Naive B cell (primary cell): ENCODE data around the gene AATK. TPM values are rescaled to one million over a fixed set of nuclear protein-coding genes. Genes with fewer than 3 reads are reported as not detected.
A peak's percentile ranks its signal among the peaks of the same experiment; 100 is the strongest.

ENCODE experiments used
- ATAC-seq, 2 donors: fragments of 150-1000 bp; cut with Tn5 transposase; 2 replicates each; pipeline ENCODE4 v1.10.0; 2021; ENCODE audit warnings: low read depth in 2 of 2, mild to moderate bottlenecking in 2 of 2, moderate library complexity in 2 of 2
- DNase-seq: peaks from one replicate; pipeline ENCODE4 v3.0.0; 2022
- H3K27ac Mint-ChIP-seq, 6 donors: one replicate each; pipeline ENCODE4 v1.8.0; 2020 to 2022; ENCODE audit warnings: mild to moderate bottlenecking in 6 of 6, mixed read lengths in 6 of 6, moderate library complexity in 5 of 6, inconsistent platforms in 2 of 6
- H3K27me3 Mint-ChIP-seq, 3 donors: one replicate each; pipeline ENCODE4 v1.8.0; 2021 to 2022; ENCODE audit warnings: mixed read lengths in 3 of 3, mild to moderate bottlenecking in 1 of 3
- H3K36me3 Mint-ChIP-seq, 2 donors: one replicate each; pipeline ENCODE4 v1.8.0; 2020 to 2022; ENCODE audit warnings: mixed read lengths in 2 of 2, inconsistent platforms in 1 of 2, mild to moderate bottlenecking in 1 of 2
- H3K4me1 Mint-ChIP-seq, 3 donors: one replicate each; pipeline ENCODE4 v1.8.0; 2020 to 2022; ENCODE audit warnings: mixed read lengths in 3 of 3, inconsistent platforms in 1 of 3, mild to moderate bottlenecking in 1 of 3, moderate library complexity in 1 of 3
- H3K4me3 Mint-ChIP-seq, 8 donors: one replicate each; pipeline ENCODE4 v1.8.0; 2020 to 2022; ENCODE audit warnings: mild to moderate bottlenecking in 8 of 8, mixed read lengths in 8 of 8, moderate library complexity in 8 of 8, inconsistent platforms in 2 of 8
- H3K9me3 Mint-ChIP-seq, 7 donors: one replicate each; pipeline ENCODE4 v1.8.0; 2020 to 2022; ENCODE audit warnings: mixed read lengths in 7 of 7, mild to moderate bottlenecking in 5 of 7, inconsistent platforms in 2 of 7, moderate library complexity in 1 of 7
- polyA plus RNA-seq, 6 donors: library from polyadenylated mRNA; unstranded; fragments of 300-500 nt; fragmentation: Illumina TruSeq; gene quantifications; one replicate each; pipeline ENCODE4 v1.2.3, GENCODE V29; 2021; ENCODE audit warnings: low read depth in 6 of 6

AATK gene
- polyA plus RNA-seq, 6 donors from 2014 or later = not detected

DNA sequence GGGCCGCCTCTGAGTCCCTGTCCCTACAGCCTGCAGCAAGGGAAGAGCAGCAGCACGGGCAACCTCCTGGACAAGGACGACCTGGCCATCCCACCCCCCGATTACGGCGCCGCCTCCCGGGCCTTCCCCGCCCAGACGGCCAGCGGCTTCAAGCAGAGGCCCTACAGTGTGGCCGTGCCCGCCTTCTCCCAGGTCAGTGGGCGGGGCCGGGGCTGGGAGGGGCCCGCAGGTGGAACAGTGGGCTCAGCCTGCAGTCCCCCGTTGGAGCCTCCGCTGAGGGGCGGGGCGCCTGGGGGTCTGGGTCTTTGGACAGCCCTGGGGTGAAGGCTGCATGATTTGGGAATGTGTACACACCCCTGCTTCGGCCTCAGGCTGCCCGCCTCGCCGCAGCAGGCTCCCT is 59.3 kb downstream of the AATK start:
- ATAC-seq (no peak), DNase-seq (no peak)
- Mint-ChIP-seq H3K27ac (no peak overlapping the region), H3K36me3 (no peaks in the 10 kb centered on the region), H3K9me3 (no peaks in the 10 kb centered on the region), H3K4me3 (no peak overlapping the region), H3K4me1 (no peaks in the 10 kb centered on the region), H3K27me3 (no peaks in the 10 kb centered on the region)

DNA sequence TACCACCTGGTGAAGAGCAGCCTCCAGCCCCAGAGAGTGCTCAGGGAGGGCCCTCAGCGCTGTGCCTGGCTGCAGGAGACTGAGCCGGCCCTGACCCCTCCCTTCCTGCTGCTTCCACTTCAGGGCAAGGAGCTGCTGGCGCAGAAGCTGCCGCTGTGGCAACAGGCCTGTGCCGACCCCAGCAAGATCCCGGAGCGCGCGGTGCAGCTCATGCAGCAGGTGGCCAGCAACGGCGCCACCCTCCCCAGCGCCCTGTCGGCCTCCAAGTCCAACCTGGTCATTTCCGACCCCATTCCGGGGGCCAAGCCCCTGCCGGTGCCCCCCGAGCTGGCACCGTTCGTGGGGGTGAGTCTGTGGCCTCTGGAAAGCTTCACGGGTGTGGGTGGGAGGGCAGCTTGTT is 62.6 kb downstream of the AATK start:
- no peak for DNase-seq
- no peak overlapping the region for H3K4me3 Mint-ChIP-seq
- H3K36me3 Mint-ChIP-seq = no peaks in the 10 kb centered on the region
- no peaks in the 10 kb centered on the region for H3K4me1 Mint-ChIP-seq
- H3K27ac Mint-ChIP-seq = no peak overlapping the region
- peaks cover 0 to 18% (median 13%) of the 10 kb centered on the region in 3 donors for H3K27me3 Mint-ChIP-seq
- no peaks in the 10 kb centered on the region for H3K9me3 Mint-ChIP-seq
- ATAC-seq = no peak

DNA sequence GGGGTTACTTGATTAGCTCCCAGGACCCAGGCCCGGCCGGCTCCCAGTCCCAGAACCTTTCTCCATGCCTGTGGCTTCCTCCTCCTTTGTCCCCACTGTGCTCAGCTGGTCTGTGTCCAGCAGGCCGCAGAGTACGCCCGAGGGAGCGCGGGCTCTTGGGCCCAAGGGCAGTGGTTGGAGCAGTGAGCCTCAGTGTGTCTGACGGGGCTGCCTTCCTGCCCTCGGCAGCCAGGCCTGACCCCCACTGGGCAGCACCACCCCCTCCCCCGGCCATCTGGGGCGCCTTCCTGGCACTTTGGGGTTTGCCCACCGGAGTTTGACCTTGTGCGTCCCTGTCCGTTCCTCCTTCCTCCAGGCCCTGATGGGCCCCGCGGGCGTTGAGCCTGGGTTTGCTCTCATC is 63.2 kb downstream of the AATK start:
- no peak for ATAC-seq

GRCh38 chr17:81102352-81102751 is 63.7 kb downstream of the AATK start:
- peaks cover 0 to 18% (median 13%) of the 10 kb centered on the region in 3 donors for H3K27me3 Mint-ChIP-seq
- no peak for DNase-seq

More for the DNA sequence above, 63.2 kb downstream of the AATK start:
- H3K27ac Mint-ChIP-seq = no peak overlapping the region
- no peaks in the 10 kb centered on the region for H3K9me3 Mint-ChIP-seq
- H3K36me3 Mint-ChIP-seq = no peaks in the 10 kb centered on the region
- no peak for DNase-seq
- peaks cover 0 to 18% (median 13%) of the 10 kb centered on the region in 3 donors for H3K27me3 Mint-ChIP-seq
- H3K4me1 Mint-ChIP-seq = no peaks in the 10 kb centered on the region
- H3K4me3 Mint-ChIP-seq = no peak overlapping the region

GRCh38 chr17:81101614-81102306 is 64.3 kb downstream of the AATK start:
- ATAC-seq = peak; percentile 98 to 99
- Mint-ChIP-seq H3K27ac (no peak overlapping the region), H3K4me3 (no peak overlapping the region), H3K4me1 (peaks cover 0 to under 1% (median 0%) of the 10 kb centered on the region in 3 donors), H3K27me3 (peaks cover 0 to 22% (median 17%) of the 10 kb centered on the region in 3 donors), H3K36me3 (no peaks in the 10 kb centered on the region), H3K9me3 (no peaks in the 10 kb centered on the region)
- peak; percentile 88 for DNase-seq

More at GRCh38 chr17:81102352-81102751, 63.7 kb downstream of the AATK start:
- H3K27ac Mint-ChIP-seq = no peak overlapping the region
- no peak overlapping the region for H3K4me3 Mint-ChIP-seq
- H3K36me3 Mint-ChIP-seq = no peaks in the 10 kb centered on the region
- no peaks in the 10 kb centered on the region for H3K4me1 Mint-ChIP-seq
- no peaks in the 10 kb centered on the region for H3K9me3 Mint-ChIP-seq
- ATAC-seq = no peak

DNA sequence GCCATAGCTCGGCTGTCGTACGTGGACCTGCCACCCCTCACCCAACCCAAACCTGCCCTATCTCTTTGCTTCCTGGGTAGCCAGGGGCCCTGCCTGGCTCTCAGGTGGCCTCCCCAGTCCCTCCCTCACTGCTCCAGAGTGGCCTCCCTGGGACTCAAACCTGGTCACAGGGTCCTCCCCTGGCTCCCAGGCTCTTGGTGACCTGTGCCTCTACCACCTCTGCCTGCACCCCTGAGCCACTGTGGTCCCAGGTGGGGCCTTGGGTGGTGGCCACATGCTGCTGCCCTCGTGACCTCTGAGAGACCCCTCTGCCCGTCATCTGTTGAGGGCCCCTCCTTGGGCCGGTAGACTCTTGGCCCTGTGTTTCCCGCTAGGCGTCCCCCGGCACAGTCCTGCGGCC is 65.4 kb downstream of the AATK start:
- Mint-ChIP-seq H3K27ac (no peak overlapping the region), H3K27me3 (peaks cover 0 to 33% (median 21%) of the 10 kb centered on the region in 3 donors), H3K36me3 (no peaks in the 10 kb centered on the region), H3K4me3 (no peak overlapping the region), H3K4me1 (peaks cover 0 to 2% (median 0%) of the 10 kb centered on the region in 3 donors), H3K9me3 (no peaks in the 10 kb centered on the region)
- ATAC-seq (no peak), DNase-seq (no peak)

- Mint-ChIP-seq H3K4me3 (peak overlapping the region in 1 of 8 donors; percentile 68), H3K9me3 (no peaks in the 10 kb centered on the region), H3K27me3 (peaks cover 0 to 35% (median 21%) of the 10 kb centered on the region in 3 donors), H3K4me1 (peaks cover 0 to 2% (median 0%) of the 10 kb centered on the region in 3 donors), H3K36me3 (no peaks in the 10 kb centered on the region), H3K27ac (no peak overlapping the region)
- DNase-seq (no peak), ATAC-seq (no peak)
Measured at GRCh38 chr17:81099888-81100287, 66.1 kb downstream of the AATK start.

- Mint-ChIP-seq H3K27ac (no peak overlapping the region), H3K36me3 (no peaks in the 10 kb centered on the region), H3K4me1 (peaks cover 0 to 2% (median 0%) of the 10 kb centered on the region in 3 donors), H3K9me3 (no peaks in the 10 kb centered on the region), H3K27me3 (peaks cover 0 to 40% (median 21%) of the 10 kb centered on the region in 3 donors), H3K4me3 (no peak overlapping the region)
- no peak for ATAC-seq
- no peak for DNase-seq
Measured at GRCh38 chr17:81097943-81098308, 68.1 kb downstream of the AATK start.

- no peaks in the 10 kb centered on the region for H3K36me3 Mint-ChIP-seq
- DNase-seq (no peak), ATAC-seq (no peak)
- H3K27me3 Mint-ChIP-seq = peaks cover 0 to 40% (median 21%) of the 10 kb centered on the region in 3 donors
- no peaks in the 10 kb centered on the region for H3K9me3 Mint-ChIP-seq
- H3K4me3 Mint-ChIP-seq = no peak overlapping the region
- H3K4me1 Mint-ChIP-seq = peaks cover 0 to 2% (median 0%) of the 10 kb centered on the region in 3 donors
- H3K27ac Mint-ChIP-seq = peak overlapping the region in 1 of 6 donors; percentile 71
Measured at GRCh38 chr17:81097134-81097942, 68.7 kb downstream of the AATK start.

GRCh38 chr17:81096741-81097133 is 69.3 kb downstream of the AATK start:
- ATAC-seq (no peak), DNase-seq (no peak)
- Mint-ChIP-seq H3K9me3 (no peaks in the 10 kb centered on the region), H3K27me3 (peaks cover 0 to 40% (median 21%) of the 10 kb centered on the region in 3 donors), H3K4me1 (peaks cover 0 to 2% (median 0%) of the 10 kb centered on the region in 3 donors), H3K36me3 (no peaks in the 10 kb centered on the region), H3K4me3 (no peak overlapping the region), H3K27ac (peak overlapping the region in 2 of 6 donors; percentile 71 to 90)

DNA sequence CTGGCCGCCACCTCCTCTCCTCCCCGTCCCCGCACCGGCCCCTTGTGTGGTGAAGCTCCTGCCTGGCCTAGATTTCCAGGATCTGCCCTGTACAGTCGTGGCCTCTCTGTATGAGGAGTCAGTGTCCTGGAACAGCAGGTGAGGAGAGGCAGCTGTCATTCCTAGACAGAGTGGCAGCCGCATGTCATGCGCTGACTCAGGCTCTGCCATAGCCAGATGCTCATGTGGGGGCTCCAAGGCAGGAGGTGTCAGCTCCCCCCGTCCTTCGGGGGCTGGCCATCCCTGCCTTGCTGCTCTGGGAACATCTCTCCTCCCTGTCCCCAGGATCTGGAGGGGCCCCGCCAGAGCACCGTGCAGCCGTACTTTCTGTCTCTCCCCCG is 70.6 kb downstream of the AATK start:
- Mint-ChIP-seq H3K27me3 (peaks cover 0 to 33% (median 21%) of the 10 kb centered on the region in 3 donors), H3K4me1 (peaks cover 0 to 2% (median 0%) of the 10 kb centered on the region in 3 donors), H3K9me3 (no peaks in the 10 kb centered on the region), H3K36me3 (no peaks in the 10 kb centered on the region), H3K4me3 (no peak overlapping the region), H3K27ac (no peak overlapping the region)
- no peak for DNase-seq
- peak in 1 of 2 donors; percentile 13 for ATAC-seq

GRCh38 chr17:81094509-81095382 is 71.3 kb downstream of the AATK start:
- Mint-ChIP-seq H3K9me3 (no peaks in the 10 kb centered on the region), H3K27me3 (peaks cover 0 to 28% (median 20%) of the 10 kb centered on the region in 3 donors), H3K4me1 (peaks cover 0 to 2% (median 0%) of the 10 kb centered on the region in 3 donors), H3K27ac (no peak overlapping the region), H3K36me3 (no peaks in the 10 kb centered on the region), H3K4me3 (no peak overlapping the region)
- no peak for DNase-seq
- ATAC-seq = peak; percentile 64 to 73
